H9 (cell line): ENCODE data around the gene MED12. TPM values are rescaled to one million over a fixed set of nuclear protein-coding genes. Genes with fewer than 3 reads are reported as not detected.

Experiments used
- DNase-seq: peaks from one replicate; pipeline ENCODE4 v3.0.0-alpha.2; 2017
- H2AFZ ChIP-seq: one replicate; pipeline ENCODE4 v1.6.1; 2013; ENCODE audit warnings: mild to moderate bottlenecking, low read length, control low read depth, moderate library complexity
- H2AK5ac ChIP-seq: 2 replicates; pipeline ENCODE4 v1.6.1; 2013; ENCODE audit warnings: low read length, control low read depth, mixed read lengths; ENCODE audit not compliant: insufficient read length
- H2BK120ac ChIP-seq: one replicate; pipeline ENCODE4 v1.6.1; 2013; ENCODE audit warnings: low read depth, mild to moderate bottlenecking, low read length, control low read depth, inconsistent platforms; ENCODE audit not compliant: poor library complexity, severe bottlenecking
- H2BK12ac ChIP-seq: 2 replicates; pipeline ENCODE4 v1.6.1; 2013; ENCODE audit warnings: low read length, control low read depth, mixed read lengths, low read depth; ENCODE audit not compliant: insufficient read length
- H2BK15ac ChIP-seq: 2 replicates; pipeline ENCODE4 v1.6.1; 2013; ENCODE audit warnings: low read depth, low read length, control low read depth
- H2BK20ac ChIP-seq: one replicate; pipeline ENCODE4 v1.6.1; 2013; ENCODE audit warnings: low read depth, mild to moderate bottlenecking, low read length, control low read depth, inconsistent platforms; ENCODE audit not compliant: poor library complexity, severe bottlenecking
- H2BK5ac ChIP-seq: 2 replicates; pipeline ENCODE4 v1.6.1; 2013; ENCODE audit warnings: low read length, control low read depth, mixed read lengths; ENCODE audit not compliant: insufficient read length
- H3K14ac ChIP-seq: 2 replicates; pipeline ENCODE4 v1.6.1; 2013; ENCODE audit warnings: low read length, control low read depth; ENCODE audit not compliant: insufficient read depth
- H3K18ac ChIP-seq: 2 replicates; pipeline ENCODE4 v1.6.1; 2013; ENCODE audit warnings: low read depth, mild to moderate bottlenecking, mixed read lengths, low read length, control low read depth; ENCODE audit not compliant: insufficient read length
- H3K23ac ChIP-seq: 2 replicates; pipeline ENCODE4 v1.6.1; 2013; ENCODE audit warnings: low read length, control low read depth, mixed read lengths, low read depth; ENCODE audit not compliant: insufficient read length
- H3K23me2 ChIP-seq: 2 replicates; pipeline ENCODE4 v1.6.1; 2013; ENCODE audit warnings: low read depth, mild to moderate bottlenecking, mixed read lengths, low read length, control low read depth; ENCODE audit not compliant: insufficient read length, poor library complexity, severe bottlenecking
- H3K27ac ChIP-seq: 2 replicates; pipeline ENCODE4 v1.5.1; 2013; ENCODE audit warnings: low read length, control low read depth, mixed read lengths, low read depth; ENCODE audit not compliant: insufficient read length
- H3K27me3 ChIP-seq: 2 replicates; pipeline ENCODE4 v1.6.1; 2013; ENCODE audit warnings: low read length, control low read depth, inconsistent platforms; ENCODE audit not compliant: insufficient read depth
- H3K4ac ChIP-seq: 2 replicates; pipeline ENCODE4 v1.6.1; 2013; ENCODE audit warnings: low read depth, mild to moderate bottlenecking, control low read depth, inconsistent platforms, low read length, moderate library complexity
- H3K4me1 ChIP-seq: 2 replicates; pipeline ENCODE4 v1.6.1; 2013; ENCODE audit warnings: low read length, control low read depth, inconsistent platforms; ENCODE audit not compliant: insufficient read depth
- H3K4me2 ChIP-seq: 2 replicates; pipeline ENCODE4 v1.6.1; 2013; ENCODE audit warnings: low read length, control low read depth, mixed read lengths; ENCODE audit not compliant: insufficient read length, insufficient read depth
- H3K56ac ChIP-seq: 2 replicates; pipeline ENCODE4 v1.6.1; 2013; ENCODE audit warnings: low read depth, mild to moderate bottlenecking, mixed read lengths, low read length, control low read depth; ENCODE audit not compliant: insufficient read length
- H3K79me1 ChIP-seq: 2 replicates; pipeline ENCODE4 v1.6.1; 2013; ENCODE audit warnings: low read depth, mild to moderate bottlenecking, moderate library complexity, low read length, control low read depth, inconsistent platforms; ENCODE audit not compliant: insufficient read depth, poor library complexity, severe bottlenecking
- H3K79me2 ChIP-seq: 2 replicates; pipeline ENCODE4 v1.6.1; 2013; ENCODE audit warnings: low read length, control low read depth, inconsistent platforms; ENCODE audit not compliant: insufficient read depth
- H3K9ac ChIP-seq: 2 replicates; pipeline ENCODE4 v1.6.1; 2013; ENCODE audit warnings: low read length, control low read depth, mixed read lengths; ENCODE audit not compliant: insufficient read length; ENCODE audit errors: extremely low read depth
- H3K9me3 ChIP-seq: one replicate; pipeline ENCODE4 v1.6.1; 2013; ENCODE audit warnings: low read depth, low read length, inconsistent platforms; ENCODE audit not compliant: control insufficient read depth
- H3T11ph ChIP-seq: one replicate; pipeline ENCODE4 v1.6.1; 2013; ENCODE audit warnings: mild to moderate bottlenecking, low read length, control low read depth, inconsistent platforms
- H4K20me1 ChIP-seq: one replicate; pipeline ENCODE4 v1.6.1; 2013; ENCODE audit not compliant: control insufficient read depth, insufficient read length, insufficient read depth
- H4K5ac ChIP-seq: 2 replicates; pipeline ENCODE4 v1.6.1; 2013; ENCODE audit warnings: low read depth, mild to moderate bottlenecking, mixed read lengths, low read length, control low read depth; ENCODE audit not compliant: insufficient read length
- H4K8ac ChIP-seq: replicated peaks from 2 replicates; pipeline ENCODE4 v1.6.1; 2013; ENCODE audit warnings: low read length, control low read depth, mixed read lengths, low read depth; ENCODE audit not compliant: insufficient read length
- H4K91ac ChIP-seq: 2 replicates; pipeline ENCODE4 v1.6.1; 2013; ENCODE audit warnings: low read depth, mild to moderate bottlenecking, moderate library complexity, mixed read lengths, low read length, control low read depth; ENCODE audit not compliant: insufficient read length
- H3K27ac Mint-ChIP-seq, 3 experiments: 2 replicates in 2 of 3; 3 replicates in 1 of 3; pipeline ENCODE4 v1.8.0; 2020 to 2021; ENCODE audit warnings: mixed read lengths in 3 of 3, mild to moderate bottlenecking in 1 of 3, moderate library complexity in 1 of 3
- H3K27me3 Mint-ChIP-seq: 2 replicates; pipeline ENCODE4 v1.8.0; 2021; ENCODE audit warnings: low read depth, mild to moderate bottlenecking, moderate library complexity, mixed read lengths
- H3K36me3 Mint-ChIP-seq, 3 experiments: 2 replicates in 2 of 3; 3 replicates in 1 of 3; pipeline ENCODE4 v1.8.0; 2020 to 2021; ENCODE audit warnings: low read depth in 3 of 3, mixed read lengths in 3 of 3; ENCODE audit not compliant: insufficient read depth in 1 of 3
- H3K4me1 Mint-ChIP-seq, 2 experiments: 2 replicates each; pipeline ENCODE4 v1.8.0; 2020; ENCODE audit warnings: mixed read lengths in 2 of 2
- H3K4me3 Mint-ChIP-seq, 2 experiments: 2 replicates in 1 of 2; 3 replicates in 1 of 2; pipeline ENCODE4 v1.8.0; 2020 to 2021; ENCODE audit warnings: mild to moderate bottlenecking in 2 of 2, mixed read lengths in 2 of 2, moderate library complexity in 1 of 2
- H3K9me3 Mint-ChIP-seq, 2 experiments: 2 replicates in 1 of 2; 3 replicates in 1 of 2; pipeline ENCODE4 v1.8.0; 2020; ENCODE audit warnings: mild to moderate bottlenecking in 2 of 2, mixed read lengths in 2 of 2, moderate library complexity in 1 of 2
- WGBS: extraction: QIAGEN DNeasy Blood & Tissue Kit; methylation state at CpG from one replicate; pipeline ENCODE4 v1.1.7; 2013; ENCODE audit warnings: missing lambda C conversion rate, low lambda C conversion rate, mixed read lengths; ENCODE audit not compliant: insufficient read length; ENCODE audit errors: extremely low coverage; 5-methylcytosine and 5-hydroxymethylcytosine counted together
- total RNA-seq: library from RNA; stranded (reverse); gene quantifications from 2 replicates; pipeline ENCODE4 v1.2.1, GENCODE V29; 2021
- TF ChIP-seq, protein P1 (sequence below): fragments of 200-600 bp; sonication (generic); conservative IDR thresholded peaks from 3 replicates; pipeline ENCODE4 v1.8.0; 2021; ENCODE audit warnings: antibody characterized with exemption, mild to moderate bottlenecking

MED12 gene
- total RNA-seq, 1 experiment from 2014 or later: 33.0 TPM

- no peak for DNase-seq
- H2BK15ac ChIP-seq: no peak overlapping the region
- H3K36me3 Mint-ChIP-seq: no peaks in the 10 kb centered on the region
- no peak overlapping the region for H3K23ac ChIP-seq
- H2AK5ac ChIP-seq: no peak overlapping the region
- no peak overlapping the region for H3K9ac ChIP-seq
- H3K79me2 ChIP-seq: no peaks in the 10 kb centered on the region
- no peak overlapping the region for H3K27ac ChIP-seq
- no peak overlapping the region for H3T11ph ChIP-seq
- H2BK5ac ChIP-seq: no peak overlapping the region
- H3K27me3 ChIP-seq: no peaks in the 10 kb centered on the region
- H3K9me3 ChIP-seq: peaks cover 19% of the 10 kb centered on the region
- H3K4me3 Mint-ChIP-seq: no peak overlapping the region
- H2BK12ac ChIP-seq: no peak overlapping the region
- H4K20me1 ChIP-seq: no peaks in the 10 kb centered on the region
- H3K27ac Mint-ChIP-seq: no peak overlapping the region
- no peak overlapping the region for H3K14ac ChIP-seq
- no CpG with 5 or more reads among the region's 4 CpGs for WGBS
- H3K9me3 Mint-ChIP-seq: peaks cover 38 to 46% of the 10 kb centered on the region in 2 experiments
- no peak overlapping the region for H3K56ac ChIP-seq
- TF ChIP-seq, protein P1, sequence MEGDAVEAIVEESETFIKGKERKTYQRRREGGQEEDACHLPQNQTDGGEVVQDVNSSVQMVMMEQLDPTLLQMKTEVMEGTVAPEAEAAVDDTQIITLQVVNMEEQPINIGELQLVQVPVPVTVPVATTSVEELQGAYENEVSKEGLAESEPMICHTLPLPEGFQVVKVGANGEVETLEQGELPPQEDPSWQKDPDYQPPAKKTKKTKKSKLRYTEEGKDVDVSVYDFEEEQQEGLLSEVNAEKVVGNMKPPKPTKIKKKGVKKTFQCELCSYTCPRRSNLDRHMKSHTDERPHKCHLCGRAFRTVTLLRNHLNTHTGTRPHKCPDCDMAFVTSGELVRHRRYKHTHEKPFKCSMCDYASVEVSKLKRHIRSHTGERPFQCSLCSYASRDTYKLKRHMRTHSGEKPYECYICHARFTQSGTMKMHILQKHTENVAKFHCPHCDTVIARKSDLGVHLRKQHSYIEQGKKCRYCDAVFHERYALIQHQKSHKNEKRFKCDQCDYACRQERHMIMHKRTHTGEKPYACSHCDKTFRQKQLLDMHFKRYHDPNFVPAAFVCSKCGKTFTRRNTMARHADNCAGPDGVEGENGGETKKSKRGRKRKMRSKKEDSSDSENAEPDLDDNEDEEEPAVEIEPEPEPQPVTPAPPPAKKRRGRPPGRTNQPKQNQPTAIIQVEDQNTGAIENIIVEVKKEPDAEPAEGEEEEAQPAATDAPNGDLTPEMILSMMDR: no peak
- H2AFZ ChIP-seq: no peak overlapping the region
- no peak overlapping the region for H3K4me2 ChIP-seq
- H2BK20ac ChIP-seq: no peak overlapping the region
- H3K79me1 ChIP-seq: no peaks in the 10 kb centered on the region
- no peak overlapping the region for H2BK120ac ChIP-seq
- peaks cover 3% of the 10 kb centered on the region for H3K27me3 Mint-ChIP-seq
- H4K8ac ChIP-seq: no peak overlapping the region
- H4K91ac ChIP-seq: no peak overlapping the region
- H3K4me1 ChIP-seq: no peaks in the 10 kb centered on the region
- no peak overlapping the region for H3K4ac ChIP-seq
- H3K23me2 ChIP-seq: no peaks in the 10 kb centered on the region
- H3K4me1 Mint-ChIP-seq: no peaks in the 10 kb centered on the region
- no peak overlapping the region for H3K18ac ChIP-seq
- H4K5ac ChIP-seq: no peak overlapping the region
Observed at GRCh38 chrX:71082822-71083221, 35.6 kb upstream of the MED12 start.
